H1 (cell line): ENCODE measurements around the gene SBNO2. TPM values are rescaled to one million over a fixed set of nuclear protein-coding genes. Genes with fewer than 3 reads are reported as not detected.

ENCODE experiments used
- CTCF ChIA-PET: fragments of 300-600 bp; sonication (Branson Sonifier 250); formaldehyde crosslinking; loops from one replicate; lab custom pipeline; 2021; ENCODE audit not compliant: partially characterized antibody; lab: Charles Lee
- POLR2A ChIA-PET: fragments of 300-600 bp; sonication (Branson Sonifier 250); formaldehyde crosslinking; loops from one replicate; lab custom pipeline; 2021; ENCODE audit warnings: inconsistent platforms; ENCODE audit not compliant: partially characterized antibody; lab: Charles Lee
- DNase-seq, 2 experiments: peaks; one replicate each; pipeline versions ENCODE4 v3.0.0 to v3.0.0-alpha.2; 2010 to 2022; ENCODE audit warnings: low spot score in 2 of 2, low read depth in 1 of 2, mixed read lengths in 1 of 2
- FAIRE-seq: peaks from 2 replicates; lab custom pipeline; 2011; peaks lifted over from hg19 to GRCh38; lab: Jason Lieb, UNC
- H2AFZ ChIP-seq: 2 replicates; pipeline ENCODE4 v1.8.1; 2012; ENCODE audit warnings: low read length, inconsistent platforms
- H2AK5ac ChIP-seq: 2 replicates; pipeline ENCODE4 v1.6.1; 2013; ENCODE audit warnings: low read depth, low read length
- H2BK120ac ChIP-seq: replicated peaks from 2 replicates; pipeline ENCODE3; 2013; ENCODE audit warnings: low read depth, low read length, inconsistent platforms
- H2BK12ac ChIP-seq: 2 replicates; pipeline ENCODE4 v1.6.1; 2013; ENCODE audit warnings: low read depth, low read length
- H2BK15ac ChIP-seq: 2 replicates; pipeline ENCODE4 v1.6.1; 2013; ENCODE audit warnings: low read length
- H2BK20ac ChIP-seq: 2 replicates; pipeline ENCODE4 v1.6.1; 2013; ENCODE audit warnings: low read length
- H2BK5ac ChIP-seq: 2 replicates; pipeline ENCODE4 v1.6.1; 2013; ENCODE audit warnings: low read depth, low read length
- H3K14ac ChIP-seq: 2 replicates; pipeline ENCODE4 v1.6.1; 2013; ENCODE audit warnings: inconsistent platforms; ENCODE audit not compliant: insufficient read length
- H3K18ac ChIP-seq: 2 replicates; pipeline ENCODE4 v1.6.1; 2013; ENCODE audit warnings: low read length; ENCODE audit errors: extremely low read depth
- H3K23ac ChIP-seq: 2 replicates; pipeline ENCODE4 v1.6.1; 2013; ENCODE audit warnings: inconsistent platforms; ENCODE audit not compliant: insufficient read length
- H3K23me2 ChIP-seq: 2 replicates; pipeline ENCODE4 v1.6.1; 2013; ENCODE audit warnings: low read depth, low read length
- H3K27ac ChIP-seq: 2 replicates; pipeline ENCODE4 v1.6.1; 2011; ENCODE audit warnings: low read depth, low read length, inconsistent platforms
- H3K27me3 ChIP-seq, 4 experiments: replicated peaks in 1 of 4; 1 replicate in 1 of 4; 2 replicates in 3 of 4; pipeline versions ENCODE4 v1.6.1 to v1.8.1; 2011 to 2013; ENCODE audit warnings: low read length in 3 of 4, mild to moderate bottlenecking in 3 of 4, inconsistent platforms in 2 of 4, mixed read lengths in 2 of 4, moderate library complexity in 1 of 4; ENCODE audit not compliant: control insufficient read depth in 3 of 4, insufficient read depth in 3 of 4; ENCODE audit errors: extremely low read depth in 1 of 4
- H3K36me3 ChIP-seq, 4 experiments: 2 replicates each; pipeline versions ENCODE4 v1.6.1 to v1.8.1; 2011 to 2013; ENCODE audit warnings: mild to moderate bottlenecking in 4 of 4, low read length in 3 of 4, moderate library complexity in 2 of 4, control low read depth in 1 of 4, inconsistent platforms in 1 of 4; ENCODE audit not compliant: insufficient read depth in 4 of 4, control insufficient read depth in 2 of 4
- H3K4ac ChIP-seq: replicated peaks from 2 replicates; pipeline ENCODE3; 2013; ENCODE audit warnings: low read length, low read depth, mixed read lengths, inconsistent platforms; ENCODE audit not compliant: insufficient read length
- H3K4me1 ChIP-seq, 4 experiments: replicated peaks in 1 of 4; 1 replicate in 1 of 4; 2 replicates in 3 of 4; pipeline versions ENCODE4 v1.6.1 to v1.8.1; 2011 to 2013; ENCODE audit warnings: low read length in 3 of 4, inconsistent platforms in 2 of 4, mixed read lengths in 1 of 4; ENCODE audit not compliant: insufficient read depth in 4 of 4, control insufficient read depth in 3 of 4
- H3K4me2 ChIP-seq, 2 experiments: 2 replicates each; pipeline versions ENCODE4 v1.6.1 to v1.8.1; 2011 to 2013; ENCODE audit warnings: low read depth in 2 of 2, low read length in 2 of 2, control low read depth in 1 of 2, inconsistent platforms in 1 of 2, mild to moderate bottlenecking in 1 of 2; ENCODE audit not compliant: insufficient read depth in 1 of 2
- H3K4me3 ChIP-seq, 4 experiments: fragments of 200-600, 300-600 bp in 1 of 4; sonication (generic), shearing (Covaris generic), sonication (Bioruptor Twin) in 1 of 4; 2 replicates each; pipeline versions ENCODE4 v1.5.1 to v1.8.1; 2011 to 2016; ENCODE audit warnings: low read length in 4 of 4, low read depth in 3 of 4, control low read depth in 2 of 4, inconsistent platforms in 2 of 4, mild to moderate bottlenecking in 2 of 4, mixed read lengths in 1 of 4, moderate library complexity in 1 of 4; ENCODE audit not compliant: insufficient read depth in 2 of 4; ENCODE audit errors: extremely low read depth in 1 of 4
- H3K56ac ChIP-seq: replicated peaks from 2 replicates; pipeline ENCODE3; 2013; ENCODE audit warnings: low read depth, mild to moderate bottlenecking, mixed read lengths, low read length, inconsistent platforms; ENCODE audit not compliant: insufficient read length
- H3K79me1 ChIP-seq: 2 replicates; pipeline ENCODE4 v1.6.1; 2013; ENCODE audit warnings: low read depth, low read length, control low read depth
- H3K79me2 ChIP-seq, 2 experiments: 2 replicates each; pipeline versions ENCODE4 v1.6.1 to v1.8.1; 2012 to 2013; ENCODE audit warnings: low read length in 2 of 2, mild to moderate bottlenecking in 2 of 2, inconsistent platforms in 1 of 2; ENCODE audit not compliant: insufficient read depth in 2 of 2, control insufficient read depth in 1 of 2
- H3K9ac ChIP-seq, 4 experiments: replicated peaks in 1 of 4; 1 replicate in 1 of 4; 2 replicates in 3 of 4; pipeline versions ENCODE4 v1.6.1 to v1.8.1; 2011 to 2013; ENCODE audit warnings: low read depth in 3 of 4, low read length in 3 of 4, control low read depth in 2 of 4, mild to moderate bottlenecking in 2 of 4, moderate library complexity in 2 of 4, inconsistent platforms in 1 of 4; ENCODE audit errors: extremely low read depth in 1 of 4
- H3K9me3 ChIP-seq, 2 experiments: 2 replicates each; pipeline versions ENCODE4 v1.6.1 to v1.8.1; 2012 to 2013; ENCODE audit warnings: mild to moderate bottlenecking in 2 of 2, moderate library complexity in 2 of 2, control low read depth in 1 of 2, inconsistent platforms in 1 of 2, low read depth in 1 of 2, low read length in 1 of 2, mixed read lengths in 1 of 2; ENCODE audit not compliant: insufficient read depth in 2 of 2
- H4K20me1 ChIP-seq, 2 experiments: replicated peaks in 1 of 2; 2 replicates each; pipeline versions ENCODE3 to v1.8.1; 2011 to 2013; ENCODE audit warnings: inconsistent platforms in 2 of 2, low read length in 2 of 2, mild to moderate bottlenecking in 1 of 2; ENCODE audit not compliant: insufficient read depth in 2 of 2, control insufficient read depth in 1 of 2
- H4K5ac ChIP-seq: 2 replicates; pipeline ENCODE4 v1.6.1; 2013; ENCODE audit warnings: low read length, low read depth, mixed read lengths, inconsistent platforms; ENCODE audit not compliant: insufficient read length
- H4K8ac ChIP-seq: 2 replicates; pipeline ENCODE4 v1.8.0; 2013; ENCODE audit warnings: mild to moderate bottlenecking, moderate library complexity, low read length, inconsistent platforms; ENCODE audit not compliant: insufficient read depth; ENCODE audit errors: extremely low read depth
- H4K91ac ChIP-seq: replicated peaks from 2 replicates; pipeline ENCODE3; 2013; ENCODE audit warnings: low read length, mixed read lengths, inconsistent platforms; ENCODE audit not compliant: insufficient read length
- BRCA1 ChIP-seq: IDR thresholded peaks from 2 replicates; pipeline ENCODE4 v1.6.1; 2012; ENCODE audit warnings: low read depth, low read length, improper control_type of control experiment
- FOSL1 ChIP-seq: IDR thresholded peaks from 2 replicates; pipeline ENCODE4 v1.6.1; 2011; ENCODE audit warnings: mild to moderate bottlenecking, low read depth, low read length, moderate library complexity; ENCODE audit not compliant: insufficient read depth
- JUN ChIP-seq: IDR thresholded peaks from 2 replicates; pipeline ENCODE4 v1.6.1; 2011; ENCODE audit warnings: low read depth, mild to moderate bottlenecking, improper control_type of control experiment, low read length
- RAD21 ChIP-seq, 2 experiments: IDR thresholded peaks in 1 of 2; conservative IDR thresholded peaks in 1 of 2; 2 replicates each; pipeline ENCODE4 v1.6.1; 2011; ENCODE audit warnings: low read depth in 2 of 2, low read length in 2 of 2, improper control_type of control experiment in 1 of 2, inconsistent platforms in 1 of 2, mild to moderate bottlenecking in 1 of 2, moderate library complexity in 1 of 2
- SP4 ChIP-seq: IDR thresholded peaks from 2 replicates; pipeline ENCODE4 v1.6.1; 2012; ENCODE audit warnings: low read length, inconsistent platforms
- WGBS, 2 experiments: shearing (Covaris generic) in 1 of 2; methylation state at CpG; one replicate each; pipeline versions ENCODE4 v1.1.6 to v1.1.7; 2013 to 2015; ENCODE audit warnings: low lambda C conversion rate in 2 of 2, mixed read lengths in 2 of 2, inconsistent platforms in 1 of 2, low coverage in 1 of 2, missing lambda C conversion rate in 1 of 2; ENCODE audit not compliant: insufficient replicate concordance in 2 of 2, insufficient coverage in 1 of 2, insufficient read length in 1 of 2; ENCODE audit errors: extremely low coverage in 1 of 2, missing lambda C conversion rate in 1 of 2; 5-methylcytosine and 5-hydroxymethylcytosine counted together
- polyA plus RNA-seq, 7 experiments: library from polyadenylated mRNA; depleted of rRNA in 3 of 7; stranded (reverse) in 5 of 7; unstranded in 2 of 7; fragments of >200 nt in 5 of 7; fragments of 200-250 nt in 2 of 7; gene quantifications; 1 replicate in 5 of 7; 2 replicates in 1 of 7; 4 replicates in 1 of 7; pipeline versions ENCODE4 v1.2.1 to v1.2.3, GENCODE V29; 2011 to 2013; ENCODE audit warnings: missing spikeins in 2 of 7, mixed read lengths in 2 of 7
- total RNA-seq: library from RNA; stranded (reverse); fragmentation: NEBNext Ultra II Directional; extraction: Animal tissue kit (Norgen Biotek cat#: 25700); gene quantifications from 2 replicates; pipeline ENCODE4 v1.2.1, GENCODE V29; 2021

SBNO2 gene
- total and polyA plus RNA-seq, 2 of the 8 experiments (the other 6 are each of a cell fraction or from before 2014, with no cell fraction given), result 12.2 to 31.4 TPM

DNA sequence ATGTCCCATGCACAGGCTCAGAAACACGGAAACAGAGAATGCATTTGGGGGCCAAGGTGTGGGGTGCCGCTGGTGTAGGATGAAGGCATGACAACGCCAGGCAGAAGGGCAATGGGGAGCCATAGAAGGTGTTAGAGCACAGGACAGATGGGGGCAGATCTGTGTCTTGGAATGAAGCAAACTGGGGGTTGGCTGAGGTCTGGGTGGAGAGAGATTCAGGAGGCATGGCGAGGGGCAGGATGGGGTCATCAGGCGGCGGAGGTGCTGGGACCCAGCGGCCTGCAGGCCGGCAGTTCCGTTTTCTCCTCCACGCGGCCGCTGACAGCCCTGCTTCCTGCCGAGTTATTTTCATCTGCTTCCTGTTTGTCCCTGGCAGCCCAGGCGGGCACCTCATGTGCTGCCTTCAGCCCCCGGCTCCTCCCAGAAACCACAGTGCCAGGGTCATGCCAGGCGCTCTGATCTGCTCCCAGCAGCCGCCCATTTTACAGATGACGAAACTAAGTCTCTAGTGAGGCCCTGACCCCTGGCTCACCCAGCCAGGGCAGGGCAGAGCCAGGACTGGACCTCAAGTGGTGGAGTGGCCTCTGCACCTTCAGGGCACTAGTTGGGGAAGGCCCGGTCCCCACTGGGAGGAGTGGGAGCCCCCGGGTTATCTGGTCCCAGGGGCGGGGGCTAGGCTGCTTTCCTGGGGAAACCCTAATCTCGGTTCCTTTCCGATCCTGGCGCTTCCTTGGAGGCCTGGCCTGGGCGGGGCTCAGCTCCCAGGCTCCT is 104.9 kb downstream of the SBNO2 start:
- Histone ChIP-seq H2BK20ac (no peak overlapping the region), H3K9ac (no peak overlapping the region), H2BK5ac (no peak overlapping the region), H3K4me3 (no peak overlapping the region), H4K20me1 (peaks cover 1 to 13% of the 10 kb centered on the region in 2 experiments), H4K91ac (no peak overlapping the region), H2BK120ac (no peak overlapping the region), H4K8ac (no peak overlapping the region), H3K18ac (no peak overlapping the region), H2BK15ac (no peak overlapping the region), H4K5ac (no peak overlapping the region), H3K79me1 (peaks cover 5% of the 10 kb centered on the region), H3K56ac (no peak overlapping the region), H2BK12ac (no peak overlapping the region), H3K14ac (no peak overlapping the region), H2AFZ (no peak overlapping the region), H3K23me2 (peaks cover 14% of the 10 kb centered on the region; the same call in 1 of the 2 replicates), H3K79me2 (no peaks in the 10 kb centered on the region), H3K27ac (no peak overlapping the region), H3K4me1 (peaks cover 0 to 29% (median 17%) of the 10 kb centered on the region in 4 experiments; a peak in 6 of 7 replicates), H3K9me3 (no peaks in the 10 kb centered on the region; a peak in 1 of 4 replicates), H3K36me3 (peaks cover 0 to 6% (median 0%) of the 10 kb centered on the region in 4 experiments; a peak in 1 of 8 replicates)
- WGBS, 2 experiments, result 86% methylated on average over 24 of the region's 25 CpGs; no CpG with 5 or more reads in 1 of the 2 experiments
- POLR2A ChIA-PET, result interaction anchor here (1.1 to 7.1 kb wide), 4 partner anchors 11 to 200 kb away, joined by 3 to 72 read pairs (median 50); partner anchors contain the start of gene CIRBP
- CTCF ChIA-PET, result interaction anchor here (0.7 to 1.9 kb wide), 2 partner anchors 16 to 119 kb away, joined by 3 to 7 read pairs; no protein-coding TSS in a partner anchor
- TF ChIP-seq RAD21 (IDR thresholded peaks at IDR 0.05 in 1 of 2, conservative IDR thresholded peaks at IDR 0.05 in 1 of 2; ENCODE audit: low read depth in 2 of 2, low read length in 2 of 2) (no peak), JUN (no peak), SP4 (no peak), FOSL1 (no peak), BRCA1 (no peak)
- TF ChIP-seq, all 59 proteins: peak for 0
- Histone ChIP-seq H2AK5ac (peak overlapping the region; percentile 65; the same call in 1 of the 2 replicates), H3K4me2 (no peak overlapping the region), H3K4ac (no peak overlapping the region), H3K27me3 (peaks cover 0 to 30% (median 18%) of the 10 kb centered on the region in 4 experiments; a peak in 5 of 7 replicates), H3K23ac (no peak overlapping the region)
- DNase-seq, result no peak
- FAIRE-seq, result no peak
